Rectal smooth muscle tissue (tissue), 1 donor: ENCODE measurements around the gene C9orf50.

ENCODE experiments used
- H3K27ac ChIP-seq: one replicate; pipeline ENCODE4 v1.7.0; 2013; ENCODE audit warnings: low read depth, low read length, inconsistent platforms
- H3K27me3 ChIP-seq: one replicate; pipeline ENCODE4 v1.7.0; 2013; ENCODE audit warnings: low read length; ENCODE audit not compliant: control insufficient read depth, insufficient read depth
- H3K36me3 ChIP-seq: one replicate; pipeline ENCODE4 v1.7.0; 2013; ENCODE audit warnings: low read length; ENCODE audit not compliant: control insufficient read depth, insufficient read depth
- H3K4me1 ChIP-seq: one replicate; pipeline ENCODE4 v1.7.0; 2013; ENCODE audit warnings: low read length; ENCODE audit not compliant: control insufficient read depth, insufficient read depth
- H3K4me3 ChIP-seq: one replicate; pipeline ENCODE4 v1.7.0; 2013; ENCODE audit warnings: low read length
- H3K9ac ChIP-seq: one replicate; pipeline ENCODE4 v1.7.0; 2013; ENCODE audit warnings: low read length

The C9orf50 gene

DNA sequence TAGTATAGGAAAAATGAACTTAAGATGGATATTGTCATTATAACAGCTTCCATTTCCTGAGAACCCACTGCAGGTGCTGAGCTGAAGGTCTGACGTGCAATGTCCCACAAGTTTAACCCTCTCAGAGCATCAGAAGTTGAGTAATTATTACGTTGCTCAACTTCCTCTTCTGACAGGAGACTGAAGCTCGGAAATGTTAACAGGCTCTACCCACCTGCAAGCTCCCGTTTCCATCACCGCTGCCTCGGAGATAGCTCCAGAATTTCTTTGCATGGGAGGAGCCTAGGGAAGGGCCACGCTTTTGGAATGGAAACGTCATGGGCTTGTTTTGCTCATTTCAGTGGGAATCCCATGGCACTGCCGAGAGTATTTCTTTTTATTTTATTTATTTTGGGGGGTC lies 4.0 kb upstream of the C9orf50 start:
- Histone ChIP-seq H3K4me3 (no peak overlapping the region), H3K36me3 (no peaks in the 10 kb centered on the region), H3K4me1 (no peaks in the 10 kb centered on the region), H3K27ac (no peak overlapping the region), H3K27me3 (no peaks in the 10 kb centered on the region), H3K9ac (no peak overlapping the region)

DNA sequence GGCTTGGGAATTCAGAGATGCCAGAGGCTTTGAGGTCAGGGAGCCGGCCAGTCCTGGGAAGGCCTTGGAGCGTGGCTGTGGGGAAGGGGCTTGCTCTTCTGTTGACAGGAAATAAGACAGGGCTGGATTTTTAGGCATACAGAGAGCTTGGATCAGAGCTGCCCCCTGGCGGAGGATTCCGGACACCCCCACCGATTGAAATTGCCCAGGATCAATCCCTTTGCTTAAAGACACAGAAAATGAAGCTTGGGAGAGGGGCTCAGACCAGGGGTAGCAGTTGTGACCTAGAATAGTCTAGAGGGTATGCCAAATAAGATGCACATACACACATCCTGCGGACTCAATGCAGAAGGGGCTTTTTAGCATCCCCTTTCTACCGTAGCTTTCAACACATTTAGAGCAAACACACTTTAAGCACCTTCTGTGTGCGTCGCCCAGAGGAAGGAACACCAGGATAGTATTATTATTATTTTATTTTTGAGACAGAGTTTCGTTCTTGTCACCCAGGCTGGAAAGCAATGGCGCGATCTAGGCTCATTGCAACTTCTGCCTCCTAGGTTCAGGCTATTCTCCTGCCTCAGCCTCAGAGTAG lies 3.4 kb upstream of the C9orf50 start:
- no peaks in the 10 kb centered on the region for H3K4me1 ChIP-seq

DNA sequence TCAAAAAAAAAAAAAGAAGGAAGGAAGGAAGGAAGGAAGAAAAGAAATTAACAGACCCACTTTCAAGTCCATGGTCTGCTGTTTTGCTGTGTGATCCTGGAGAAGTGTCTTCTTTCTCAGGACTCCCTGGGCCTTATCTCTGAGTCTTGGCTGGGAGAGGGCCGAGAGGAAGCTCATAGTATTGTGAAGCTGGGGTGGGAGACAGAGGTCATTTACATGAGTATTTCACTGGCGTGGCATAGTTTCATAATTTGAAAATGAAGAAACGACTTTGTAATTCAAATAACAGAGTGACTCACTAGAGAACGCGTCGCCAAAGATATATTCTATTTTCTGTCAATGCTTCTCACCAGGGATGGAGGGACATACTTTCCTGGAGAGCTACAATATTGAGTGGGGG lies 2.4 kb upstream of the C9orf50 start:
- Histone ChIP-seq H3K4me1 (no peaks in the 10 kb centered on the region), H3K36me3 (no peaks in the 10 kb centered on the region)

More for the DNA sequence above, 3.4 kb upstream of the C9orf50 start:
- no peak overlapping the region for H3K27ac ChIP-seq
- no peak overlapping the region for H3K4me3 ChIP-seq
- H3K9ac ChIP-seq = no peak overlapping the region
- H3K36me3 ChIP-seq = no peaks in the 10 kb centered on the region
- H3K27me3 ChIP-seq = no peaks in the 10 kb centered on the region

DNA sequence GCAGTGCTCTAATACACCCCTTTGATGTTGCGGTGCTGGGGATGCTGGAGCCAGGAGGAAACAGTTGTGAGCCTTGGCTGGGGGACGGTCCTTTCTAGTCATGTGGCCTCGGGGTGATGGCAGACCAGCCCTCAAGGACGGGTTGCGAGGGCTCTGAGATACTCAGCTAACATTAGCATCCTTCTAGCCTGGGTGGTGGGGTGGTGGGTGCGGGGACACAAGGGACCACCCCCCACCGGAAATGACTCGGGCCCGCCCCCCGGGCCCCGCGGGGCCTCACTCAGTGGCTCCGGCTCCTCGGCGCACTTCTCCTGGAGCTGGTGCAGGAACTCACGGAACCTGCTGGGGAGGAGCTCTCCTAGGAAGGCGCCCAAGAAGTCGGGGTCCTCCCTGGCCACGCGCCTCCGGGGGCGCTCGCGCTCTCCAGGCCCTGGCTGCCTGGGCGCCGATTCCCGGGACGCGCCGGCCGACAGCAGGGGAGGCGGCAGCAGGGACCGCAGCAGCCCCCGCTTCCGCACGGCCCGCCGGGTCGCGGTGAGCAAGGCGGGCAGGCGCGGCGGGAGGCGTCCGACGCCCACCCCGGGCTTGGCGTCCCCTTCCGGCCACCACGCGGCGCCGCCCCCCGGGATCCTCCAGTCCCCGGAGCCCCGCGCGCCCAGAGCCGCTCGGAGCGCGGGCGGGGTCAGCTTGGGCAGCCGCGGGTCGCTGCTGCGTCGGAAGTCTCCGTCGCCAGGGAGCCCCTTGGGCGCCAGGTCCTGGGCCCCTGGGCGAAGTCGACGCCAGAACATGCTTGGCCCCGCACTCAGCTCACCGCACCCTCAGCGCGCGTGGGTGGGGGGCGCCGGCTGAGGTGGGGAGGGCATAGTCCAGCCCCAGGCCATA lies 873 bp downstream of the C9orf50 start:
- no peaks in the 10 kb centered on the region for H3K36me3 ChIP-seq
- no peak overlapping the region for H3K27ac ChIP-seq
- H3K9ac ChIP-seq = peak overlapping the region; percentile 13
- H3K4me3 ChIP-seq = peak overlapping the region; percentile 52
- no peaks in the 10 kb centered on the region for H3K4me1 ChIP-seq
- no peaks in the 10 kb centered on the region for H3K27me3 ChIP-seq

More for the DNA sequence above, 2.4 kb upstream of the C9orf50 start:
- no peak overlapping the region for H3K4me3 ChIP-seq
- H3K27me3 ChIP-seq = no peaks in the 10 kb centered on the region
- no peak overlapping the region for H3K27ac ChIP-seq
- H3K9ac ChIP-seq = no peak overlapping the region

DNA sequence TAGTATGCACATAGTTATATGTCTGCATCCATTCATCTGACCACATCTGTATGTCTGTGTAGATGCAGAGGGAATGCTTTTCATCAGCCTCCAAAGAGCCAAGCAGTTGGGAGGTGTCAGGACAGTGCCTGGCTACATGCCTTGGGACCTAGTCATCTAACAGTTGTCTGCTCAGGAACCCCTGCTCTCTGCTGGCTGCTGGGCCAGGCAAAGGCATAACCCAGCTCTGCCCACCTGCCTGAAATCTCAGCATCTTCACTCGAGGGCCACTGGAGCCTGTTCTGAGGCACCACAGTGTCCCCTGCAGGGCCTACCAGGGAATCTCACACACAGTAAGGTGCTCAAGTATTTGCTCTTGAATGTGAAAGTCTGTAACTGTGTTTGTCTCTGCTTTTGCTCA lies 3.7 kb downstream of the C9orf50 start:
- no peaks in the 10 kb centered on the region for H3K4me1 ChIP-seq
- H3K27ac ChIP-seq = no peak overlapping the region
- H3K4me3 ChIP-seq = no peak overlapping the region
- no peaks in the 10 kb centered on the region for H3K27me3 ChIP-seq
- H3K36me3 ChIP-seq = no peaks in the 10 kb centered on the region
- H3K9ac ChIP-seq = no peak overlapping the region

DNA sequence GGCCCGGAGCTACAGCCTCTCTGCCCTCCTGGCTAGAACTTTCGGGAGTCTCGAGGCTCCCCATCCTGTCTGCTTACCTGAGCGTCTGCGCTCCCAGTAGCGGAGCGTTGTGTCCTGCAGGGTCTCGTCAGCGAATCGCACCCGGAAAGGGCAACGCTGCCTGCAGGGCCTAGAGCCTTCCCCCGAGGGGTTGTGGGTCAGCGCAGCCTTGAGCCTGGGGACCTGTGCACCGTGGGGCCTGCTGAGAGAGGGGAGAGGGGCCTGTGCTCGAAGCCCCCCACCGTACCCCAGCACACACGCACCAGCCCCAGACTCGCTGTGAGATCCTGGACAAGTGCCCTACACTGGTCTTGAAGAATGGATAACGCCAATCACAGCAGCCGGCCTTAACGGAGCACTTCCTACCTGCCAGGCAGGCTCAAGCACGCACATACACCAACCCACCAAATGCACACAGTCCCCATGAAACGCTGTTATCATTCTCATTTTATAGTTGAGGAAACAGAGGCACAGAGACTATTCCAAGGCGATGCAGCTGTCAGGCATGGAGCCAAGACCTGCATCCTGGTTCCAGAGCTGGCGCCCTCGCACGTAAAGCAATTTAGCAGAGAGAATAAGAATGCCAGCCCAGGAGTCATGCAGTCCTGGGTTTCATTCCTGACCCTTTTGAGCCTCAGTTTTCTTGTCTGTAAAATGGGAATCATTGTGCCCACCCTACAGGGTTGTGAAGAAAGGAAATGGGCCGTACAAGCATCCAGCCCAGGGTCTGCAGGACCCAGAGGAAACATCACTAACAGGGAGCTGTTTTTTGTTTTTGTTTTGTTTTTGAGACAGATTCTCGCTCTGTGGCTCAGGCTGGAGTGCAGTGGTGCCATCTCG lies 5.3 kb downstream of the C9orf50 start:
- Histone ChIP-seq H3K27me3 (no peaks in the 10 kb centered on the region), H3K27ac (no peak overlapping the region), H3K4me3 (no peak overlapping the region), H3K9ac (no peak overlapping the region), H3K36me3 (no peaks in the 10 kb centered on the region), H3K4me1 (peaks cover 3% of the 10 kb centered on the region)

DNA sequence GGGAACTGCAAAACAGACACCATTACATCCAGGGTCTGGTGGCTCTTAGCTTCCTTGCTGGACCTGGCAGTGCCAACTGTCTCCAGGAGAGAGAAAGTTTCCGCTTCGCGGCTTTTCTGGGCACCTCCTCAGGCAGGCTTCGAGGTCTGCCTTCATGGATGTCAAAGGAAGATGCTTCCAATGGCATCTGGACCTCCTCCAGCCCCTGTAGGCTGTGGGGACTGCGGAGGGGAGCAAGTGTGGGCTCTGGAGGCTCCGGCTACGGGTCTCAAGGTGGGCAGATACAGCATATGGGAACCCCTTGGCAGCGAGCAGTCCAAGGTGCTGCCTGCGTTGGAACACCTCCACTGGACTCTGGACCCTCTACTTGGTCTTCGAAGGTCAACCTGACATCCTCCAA lies 6.0 kb downstream of the C9orf50 start:
- Histone ChIP-seq H3K4me3 (no peak overlapping the region), H3K27me3 (no peaks in the 10 kb centered on the region), H3K27ac (no peak overlapping the region), H3K4me1 (peaks cover 3% of the 10 kb centered on the region), H3K36me3 (no peaks in the 10 kb centered on the region), H3K9ac (no peak overlapping the region)

DNA sequence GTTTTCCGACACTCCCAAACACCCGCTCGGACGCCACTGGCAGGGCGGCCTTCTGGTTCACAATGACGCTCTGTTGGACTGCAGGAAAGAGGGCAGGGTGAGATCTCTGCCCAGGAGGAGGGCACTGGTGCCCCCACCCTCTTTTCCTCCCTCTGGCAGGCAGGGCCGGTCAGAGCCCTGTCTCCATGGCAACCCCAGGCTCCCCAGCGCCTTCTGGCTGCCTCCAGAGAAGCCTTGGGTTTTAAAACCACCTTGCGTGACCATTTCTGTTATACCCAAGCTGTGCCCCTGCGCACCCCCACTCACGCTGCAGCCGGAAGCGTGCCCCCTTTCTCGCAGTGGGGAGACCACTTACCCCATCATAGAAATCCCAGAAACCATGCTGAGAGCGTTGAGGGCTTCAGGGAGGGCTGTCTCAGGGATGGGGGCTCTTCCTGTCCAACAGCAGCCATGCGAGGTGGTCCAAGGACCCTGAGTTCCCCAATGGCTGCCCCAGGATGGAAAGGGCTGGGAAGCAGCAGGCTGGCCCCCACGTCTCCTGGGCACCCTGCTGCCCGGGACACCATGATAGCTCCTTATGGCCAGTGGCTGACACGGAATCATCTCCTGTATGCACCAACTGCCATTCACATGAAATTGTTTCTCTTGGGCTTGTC lies 7.3 kb downstream of the C9orf50 start:
- no peak overlapping the region for H3K4me3 ChIP-seq
- peaks cover 3% of the 10 kb centered on the region for H3K4me1 ChIP-seq
- H3K9ac ChIP-seq = no peak overlapping the region
- no peak overlapping the region for H3K27ac ChIP-seq
- no peaks in the 10 kb centered on the region for H3K36me3 ChIP-seq
- H3K27me3 ChIP-seq = no peaks in the 10 kb centered on the region

DNA sequence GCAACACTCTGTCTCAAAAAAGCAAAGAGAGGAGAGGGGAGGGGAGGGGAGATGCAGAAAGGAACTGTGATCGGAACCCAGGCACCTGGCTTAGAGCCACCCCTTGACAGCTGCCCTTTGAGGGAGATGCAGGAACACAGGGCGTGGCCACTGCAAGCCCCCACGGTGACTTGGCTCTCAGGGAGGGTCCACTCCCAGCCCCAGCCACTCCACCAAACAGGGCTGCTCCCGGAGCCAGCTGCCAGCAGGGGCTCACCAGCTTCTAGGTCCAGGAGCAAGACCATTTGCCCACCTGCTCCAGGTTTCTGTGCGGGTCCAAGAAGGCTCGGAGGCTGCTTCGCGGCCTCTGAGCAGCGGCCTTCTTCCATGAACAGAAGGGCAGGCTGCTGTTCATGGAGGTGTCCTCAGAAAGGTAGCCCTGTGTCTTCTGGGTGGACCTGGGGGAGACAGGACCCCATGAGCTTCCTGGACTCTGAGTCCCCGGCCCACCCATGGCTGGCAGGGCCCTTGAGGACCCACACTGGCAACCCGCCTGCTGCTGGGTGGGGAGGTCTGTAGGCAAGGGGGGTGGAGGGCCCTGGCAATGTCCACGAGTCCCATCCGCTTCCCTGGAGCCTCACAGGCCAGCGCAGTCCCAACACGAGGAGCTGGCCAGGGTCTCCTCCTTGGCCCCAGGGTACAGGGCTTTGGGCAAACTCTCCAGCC lies 7.9 kb downstream of the C9orf50 start:
- no peak overlapping the region for H3K9ac ChIP-seq
- H3K4me1 ChIP-seq = peaks cover 3% of the 10 kb centered on the region
- peak overlapping the region; percentile 43 for H3K27ac ChIP-seq
- no peaks in the 10 kb centered on the region for H3K27me3 ChIP-seq
- no peak overlapping the region for H3K4me3 ChIP-seq
- no peaks in the 10 kb centered on the region for H3K36me3 ChIP-seq

DNA sequence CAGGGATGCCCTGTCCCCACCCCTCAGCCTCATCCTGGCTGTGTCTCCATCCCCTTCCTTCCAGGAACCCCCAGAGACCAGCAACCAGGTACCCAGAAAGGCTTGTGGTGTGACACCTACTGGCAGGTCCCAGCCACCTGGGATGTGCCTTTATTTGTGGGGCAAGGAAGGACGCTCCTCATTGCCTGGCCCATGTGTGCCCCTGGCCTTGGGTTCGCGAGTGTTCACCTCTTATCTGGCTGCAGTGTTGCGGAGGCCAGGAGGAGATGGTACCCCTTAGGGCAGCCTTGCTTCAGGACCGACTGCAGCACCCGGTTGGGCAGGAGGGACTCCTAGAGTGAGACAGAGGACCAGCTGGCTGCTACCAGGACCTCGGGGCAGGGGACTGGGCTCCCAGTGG lies 8.8 kb downstream of the C9orf50 start:
- H3K36me3 ChIP-seq = no peaks in the 10 kb centered on the region
- H3K4me1 ChIP-seq = peaks cover 3% of the 10 kb centered on the region
- no peak overlapping the region for H3K9ac ChIP-seq
- H3K27me3 ChIP-seq = no peaks in the 10 kb centered on the region
- H3K27ac ChIP-seq = no peak overlapping the region
- no peak overlapping the region for H3K4me3 ChIP-seq

DNA sequence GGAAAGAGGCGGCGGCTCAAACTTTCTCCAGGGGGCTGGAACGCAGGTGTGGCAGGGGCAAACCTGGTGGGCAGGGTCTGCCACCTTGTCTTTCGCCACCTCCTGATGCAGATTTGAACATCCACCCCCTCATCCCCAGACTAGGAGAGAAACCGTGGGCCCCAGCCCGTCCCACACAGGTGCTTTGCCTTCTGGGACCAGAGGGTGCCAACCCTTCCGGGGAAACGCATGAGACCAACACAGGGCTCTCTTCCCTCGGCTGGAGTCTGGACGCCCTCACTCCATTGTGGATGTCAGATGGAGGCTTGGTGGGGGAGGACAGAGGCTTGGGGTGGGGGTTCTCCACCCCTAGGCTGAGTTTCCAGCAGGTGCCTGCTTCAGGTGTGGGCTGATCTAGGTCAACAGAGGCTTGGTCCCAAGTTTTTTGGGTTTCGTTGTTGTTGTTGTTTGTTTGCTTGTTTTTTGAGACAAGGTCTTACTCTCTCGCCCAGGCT lies 9.5 kb downstream of the C9orf50 start:
- H3K9ac ChIP-seq = no peak overlapping the region
- H3K27ac ChIP-seq = no peak overlapping the region
- peaks cover 3% of the 10 kb centered on the region for H3K4me1 ChIP-seq
- no peaks in the 10 kb centered on the region for H3K36me3 ChIP-seq
- no peak overlapping the region for H3K4me3 ChIP-seq
- H3K27me3 ChIP-seq = no peaks in the 10 kb centered on the region
